Measurements from ENCODE around the gene GOLGA6C.

DNA sequence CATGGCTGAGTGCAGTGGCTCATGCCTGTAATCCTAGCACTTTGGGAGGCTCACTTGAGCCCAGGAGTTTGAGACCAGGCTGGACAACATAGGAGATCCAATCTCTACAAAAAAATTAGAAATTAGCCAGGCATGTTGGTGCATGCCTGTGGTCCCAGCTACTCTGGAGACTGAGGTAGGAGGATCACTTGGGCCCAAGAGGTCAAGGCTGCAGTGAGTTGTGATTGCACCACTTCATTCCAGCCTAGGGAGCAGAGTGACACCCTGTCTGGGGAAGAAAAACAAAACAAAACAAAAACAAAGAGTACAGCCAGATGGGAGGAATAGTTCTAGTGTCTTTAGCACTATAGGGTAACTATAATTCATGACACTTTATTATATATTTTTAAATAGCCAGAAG is 51.6 kb downstream of the GOLGA6C start:
- TF ChIP-seq, protein P1, sequence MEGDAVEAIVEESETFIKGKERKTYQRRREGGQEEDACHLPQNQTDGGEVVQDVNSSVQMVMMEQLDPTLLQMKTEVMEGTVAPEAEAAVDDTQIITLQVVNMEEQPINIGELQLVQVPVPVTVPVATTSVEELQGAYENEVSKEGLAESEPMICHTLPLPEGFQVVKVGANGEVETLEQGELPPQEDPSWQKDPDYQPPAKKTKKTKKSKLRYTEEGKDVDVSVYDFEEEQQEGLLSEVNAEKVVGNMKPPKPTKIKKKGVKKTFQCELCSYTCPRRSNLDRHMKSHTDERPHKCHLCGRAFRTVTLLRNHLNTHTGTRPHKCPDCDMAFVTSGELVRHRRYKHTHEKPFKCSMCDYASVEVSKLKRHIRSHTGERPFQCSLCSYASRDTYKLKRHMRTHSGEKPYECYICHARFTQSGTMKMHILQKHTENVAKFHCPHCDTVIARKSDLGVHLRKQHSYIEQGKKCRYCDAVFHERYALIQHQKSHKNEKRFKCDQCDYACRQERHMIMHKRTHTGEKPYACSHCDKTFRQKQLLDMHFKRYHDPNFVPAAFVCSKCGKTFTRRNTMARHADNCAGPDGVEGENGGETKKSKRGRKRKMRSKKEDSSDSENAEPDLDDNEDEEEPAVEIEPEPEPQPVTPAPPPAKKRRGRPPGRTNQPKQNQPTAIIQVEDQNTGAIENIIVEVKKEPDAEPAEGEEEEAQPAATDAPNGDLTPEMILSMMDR (IDR thresholded peaks at IDR 0.05): no peak
- no peak for TF ChIP-seq POLR2A (IDR thresholded peaks at IDR 0.05)

All from uterus (tissue), 2 donors.